Esophagus squamous epithelium (tissue), 5 donors: ENCODE measurements around the gene PSMG4. TPM values are rescaled to one million over a fixed set of nuclear protein-coding genes. Genes with fewer than 3 reads are reported as not detected.

ENCODE experiments used
- DNase-seq: peaks from one replicate; lab custom pipeline; 2025; lab: John Stamatoyannopoulos, UW
- H3K27ac ChIP-seq, 4 donors: fragments of 200-600 bp; sonication (generic); one replicate each; pipeline ENCODE4 v1.5.1; 2016 to 2019; ENCODE audit warnings: mild to moderate bottlenecking in 1 of 4
- H3K27me3 ChIP-seq, 4 donors: fragments of 200-600 bp; sonication (generic); 1 replicate in 3 of 4; 2 replicates in 1 of 4; pipeline versions ENCODE4 v1.5.1 to v1.6.0; 2017 to 2021; ENCODE audit warnings: antibody characterized with exemption in 1 of 4
- H3K36me3 ChIP-seq, 3 donors: fragments of 200-600 bp; sonication (generic); one replicate each; pipeline ENCODE4 v1.5.1; 2016 to 2019
- H3K4me1 ChIP-seq, 3 donors: fragments of 200-600 bp; sonication (generic); one replicate each; pipeline ENCODE4 v1.5.1; 2017 to 2019
- H3K4me3 ChIP-seq, 4 donors: fragments of 200-600 bp; sonication (generic); 1 replicate in 3 of 4; 2 replicates in 1 of 4; pipeline ENCODE4 v1.5.1; 2016 to 2019; ENCODE audit warnings: mild to moderate bottlenecking in 2 of 4, moderate library complexity in 1 of 4
- H3K9me3 ChIP-seq, 3 donors: fragments of 200-600 bp; sonication (generic); one replicate each; pipeline ENCODE4 v1.5.1; 2016 to 2019
- CTCF ChIP-seq, 6 experiments: fragments of 450-650 bp in 4 of 6; fragments of 200-600 bp in 2 of 6; sonication (generic) in 2 of 6; IDR thresholded peaks; one replicate each; pipeline ENCODE4 v1.5.1; 2016 to 2019; ENCODE audit warnings: antibody characterized with exemption in 6 of 6, mild to moderate bottlenecking in 4 of 6, moderate library complexity in 4 of 6
- POLR2A ChIP-seq, 4 donors: fragments of 450-650 bp; IDR thresholded peaks; one replicate each; pipeline ENCODE4 v1.6.1; 2017; ENCODE audit warnings: antibody characterized with exemption in 4 of 4, mild to moderate bottlenecking in 4 of 4, moderate library complexity in 3 of 4
- WGBS, 2 donors: methylation state at CpG; one replicate each; pipeline ENCODE4 v1.1.5; 2018; 5-methylcytosine and 5-hydroxymethylcytosine counted together
- intact Hi-C: fragments of 100-400 bp; cut with DNase I; formaldehyde crosslinking; loops from one replicate; pipeline ENCODE4 v1.15.0; 2022
- total RNA-seq, 4 donors: library from RNA; depleted of rRNA; stranded (reverse); fragments of >200 nt; gene quantifications; one replicate each; pipeline ENCODE4 v1.1.0, GENCODE V29; 2016
- donor health status: DM: yes; HTN: yes; CAD: no.

The PSMG4 gene
- total RNA-seq, 4 donors from 2014 or later: 9.4 to 36.0 (median 14.9) TPM

GRCh38 chr6:3312604-3313231, 54.0 kb downstream of the PSMG4 start:
- no peak overlapping the region for H3K4me3 ChIP-seq
- intact Hi-C loops: no loop called here
- H3K27me3 ChIP-seq: no peaks in the 10 kb centered on the region
- H3K36me3 ChIP-seq: peaks cover 0 to 51% (median 5%) of the 10 kb centered on the region in 3 donors
- no peak overlapping the region for H3K27ac ChIP-seq
- 83 to 85% methylated on average over 6 of the region's 11 CpGs for WGBS, 2 donors
- no peak for TF ChIP-seq CTCF (IDR thresholded peaks at IDR 0.05)
- TF ChIP-seq POLR2A (IDR thresholded peaks at IDR 0.05): no peak
- no peaks in the 10 kb centered on the region for H3K9me3 ChIP-seq
- no peak for DNase-seq
- peaks cover 0 to 17% (median 0%) of the 10 kb centered on the region in 3 donors for H3K4me1 ChIP-seq

DNA sequence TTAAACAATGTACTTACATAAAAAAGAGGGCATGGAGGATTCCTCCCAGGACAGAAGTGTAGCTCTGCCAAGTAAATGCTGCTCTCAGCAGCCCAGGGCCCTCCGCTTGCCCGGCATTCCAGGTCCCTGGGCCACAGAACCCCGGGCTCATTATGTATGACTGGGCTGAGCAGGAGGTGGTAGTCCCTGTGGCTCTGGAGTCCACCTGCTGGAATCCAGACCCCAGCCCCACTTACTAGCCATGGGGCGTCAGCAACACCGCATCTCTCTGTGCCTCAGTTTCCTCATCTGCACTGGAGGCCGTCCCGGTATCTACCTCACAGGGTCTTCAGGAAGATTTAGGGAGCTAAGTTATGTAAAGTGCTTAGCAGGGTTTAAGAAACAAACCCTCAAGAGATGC, 55.4 kb downstream of the PSMG4 start:
- Histone ChIP-seq H3K4me3 (no peak overlapping the region), H3K27ac (no peak overlapping the region), H3K9me3 (no peaks in the 10 kb centered on the region), H3K4me1 (peaks cover 0 to 25% (median 0%) of the 10 kb centered on the region in 3 donors), H3K27me3 (no peaks in the 10 kb centered on the region), H3K36me3 (peaks cover 0 to 53% (median 5%) of the 10 kb centered on the region in 3 donors)
- intact Hi-C loops: no loop called here
- 80 to 93% methylated on average over 1 to 6 of the region's 7 CpGs for WGBS, 2 donors
- no peak for DNase-seq
- no peak for TF ChIP-seq CTCF (IDR thresholded peaks at IDR 0.05)
- no peak for TF ChIP-seq POLR2A (IDR thresholded peaks at IDR 0.05)

GRCh38 chr6:3314621-3315467, 56.1 kb downstream of the PSMG4 start:
- no peak overlapping the region for H3K4me3 ChIP-seq
- no peaks in the 10 kb centered on the region for H3K9me3 ChIP-seq
- 82 to 92% methylated on average over 19 to 20 of the region's 20 CpGs for WGBS, 2 donors
- no peak overlapping the region for H3K27ac ChIP-seq
- intact Hi-C loops: no loop called here
- DNase-seq: no peak
- peaks cover 0 to 22% (median 0%) of the 10 kb centered on the region in 3 donors for H3K4me1 ChIP-seq
- no peaks in the 10 kb centered on the region for H3K27me3 ChIP-seq
- TF ChIP-seq POLR2A (IDR thresholded peaks at IDR 0.05) (no peak), CTCF (IDR thresholded peaks at IDR 0.05) (no peak)
- H3K36me3 ChIP-seq: peaks cover 0 to 58% (median 5%) of the 10 kb centered on the region in 3 donors

- TF ChIP-seq CTCF (IDR thresholded peaks at IDR 0.05) (no peak), POLR2A (IDR thresholded peaks at IDR 0.05) (no peak)
- 81 to 86% methylated on average over 8 of the region's 8 CpGs for WGBS, 2 donors
- Histone ChIP-seq H3K27me3 (no peaks in the 10 kb centered on the region), H3K4me3 (no peak overlapping the region), H3K36me3 (peaks cover 0 to 68% (median 5%) of the 10 kb centered on the region in 3 donors), H3K9me3 (no peaks in the 10 kb centered on the region), H3K4me1 (peaks cover 0 to 13% (median 0%) of the 10 kb centered on the region in 3 donors), H3K27ac (no peak overlapping the region)
- intact Hi-C loops: no loop called here
- DNase-seq: no peak
Measured at GRCh38 chr6:3315841-3316240, 57.1 kb downstream of the PSMG4 start.

GRCh38 chr6:3316331-3316730, 57.6 kb downstream of the PSMG4 start:
- Histone ChIP-seq H3K9me3 (no peaks in the 10 kb centered on the region), H3K4me3 (no peak overlapping the region), H3K36me3 (peaks cover 0 to 73% (median 5%) of the 10 kb centered on the region in 3 donors), H3K27ac (no peak overlapping the region), H3K27me3 (no peaks in the 10 kb centered on the region), H3K4me1 (peaks cover 0 to 9% (median 0%) of the 10 kb centered on the region in 3 donors)
- 92 to 98% methylated on average over 9 of the region's 9 CpGs for WGBS, 2 donors
- no peak for DNase-seq
- intact Hi-C loops: no loop called here
- TF ChIP-seq CTCF (IDR thresholded peaks at IDR 0.05): no peak
- TF ChIP-seq POLR2A (IDR thresholded peaks at IDR 0.05): no peak
